Activated CD8-positive, alpha-beta T cell treated with anti-CD3 and anti-CD28 coated beads, Interleukin-2, amount 10 ng/mL, durations not matched to agents 7 days and 5 days (primary cell): ENCODE results near the gene MYRIP. TPM values are rescaled to one million over a fixed set of nuclear protein-coding genes. Genes with fewer than 3 reads are reported as not detected.
"Not testable (repeated sequence)": the region's sequence is repeated elsewhere in the genome, so short reads cannot be mapped to it uniquely, and the experiment has no call there.

ENCODE experiments used
- ATAC-seq: fragments of 150-1000 bp; cut with Tn5 transposase; one replicate; pipeline ENCODE4 v1.10.0; 2021; ENCODE audit warnings: moderate library complexity
- CTCF ChIA-PET: fragments of 350-600 bp; sonication (Branson Sonifier 250); formaldehyde crosslinking; loops from one replicate; lab custom pipeline; 2021; ENCODE audit warnings: antibody characterized with exemption; lab: Charles Lee
- POLR2A ChIA-PET: fragments of 350-600 bp; sonication (Branson Sonifier 250); formaldehyde crosslinking; loops from one replicate; lab custom pipeline; 2021; ENCODE audit warnings: antibody characterized with exemption; lab: Charles Lee
- DNase-seq: peaks from one replicate; pipeline ENCODE4 v3.0.0-alpha.2; 2020
- H3K27ac Mint-ChIP-seq: one replicate; pipeline ENCODE4 v1.8.0; 2021; ENCODE audit warnings: mild to moderate bottlenecking, mixed read lengths
- H3K27me3 Mint-ChIP-seq: one replicate; pipeline ENCODE4 v1.8.0; 2021; ENCODE audit warnings: low read depth, mixed read lengths
- H3K36me3 Mint-ChIP-seq: one replicate; pipeline ENCODE4 v1.8.0; 2021; ENCODE audit warnings: low read depth, mixed read lengths
- H3K4me1 Mint-ChIP-seq: one replicate; pipeline ENCODE4 v1.8.0; 2021; ENCODE audit warnings: low read depth, mixed read lengths
- H3K4me3 Mint-ChIP-seq: one replicate; pipeline ENCODE4 v1.8.0; 2021; ENCODE audit warnings: mild to moderate bottlenecking, mixed read lengths
- H3K9me3 Mint-ChIP-seq: one replicate; pipeline ENCODE4 v1.8.0; 2022; ENCODE audit warnings: mixed read lengths; ENCODE audit not compliant: insufficient read depth
- total RNA-seq, 2 experiments: library from RNA; stranded (reverse); gene quantifications; one replicate each; pipeline ENCODE4 v1.2.3, GENCODE V29; 2021

Gene MYRIP
- total RNA-seq, 2 experiments from 2014 or later: not detected

DNA sequence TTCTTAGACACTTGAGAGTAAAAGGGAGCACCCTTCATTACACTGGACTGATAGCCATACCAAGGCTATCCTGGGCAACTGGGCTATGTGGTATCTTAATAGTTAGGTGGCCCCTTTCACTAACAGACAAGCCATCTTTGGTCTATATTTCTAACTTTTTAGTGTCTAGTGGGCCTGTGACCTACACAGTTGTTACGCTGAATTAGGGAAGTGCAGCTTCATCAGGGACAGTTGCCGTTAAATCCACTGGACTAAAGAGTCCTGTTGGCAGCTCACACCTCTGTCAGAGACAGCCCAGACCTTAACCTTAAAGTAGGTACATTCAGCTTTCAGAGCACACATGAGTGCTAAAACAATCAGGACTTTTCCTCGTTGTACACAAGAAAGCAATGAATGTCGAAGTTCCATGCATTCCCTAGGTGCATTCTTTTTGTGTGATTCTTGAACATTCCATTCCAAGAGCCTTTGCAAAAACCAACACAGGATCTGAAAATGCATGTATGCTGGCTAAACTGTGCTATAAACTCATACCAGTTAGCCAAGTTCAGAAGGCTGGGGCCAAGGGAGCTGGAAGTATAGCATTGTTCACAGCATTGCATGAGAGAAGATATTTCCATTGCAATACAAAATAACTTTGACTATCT, 269.9 kb downstream of the MYRIP start:
- CTCF ChIA-PET: no interaction called here
- no peak for DNase-seq
- POLR2A ChIA-PET: no interaction called here
- ATAC-seq: no peak
- Mint-ChIP-seq H3K9me3 (peaks cover 4% of the 10 kb centered on the region), H3K4me3 (no peak overlapping the region), H3K27ac (no peak overlapping the region), H3K4me1 (no peaks in the 10 kb centered on the region), H3K36me3 (no peaks in the 10 kb centered on the region), H3K27me3 (peaks cover 4% of the 10 kb centered on the region)

DNA sequence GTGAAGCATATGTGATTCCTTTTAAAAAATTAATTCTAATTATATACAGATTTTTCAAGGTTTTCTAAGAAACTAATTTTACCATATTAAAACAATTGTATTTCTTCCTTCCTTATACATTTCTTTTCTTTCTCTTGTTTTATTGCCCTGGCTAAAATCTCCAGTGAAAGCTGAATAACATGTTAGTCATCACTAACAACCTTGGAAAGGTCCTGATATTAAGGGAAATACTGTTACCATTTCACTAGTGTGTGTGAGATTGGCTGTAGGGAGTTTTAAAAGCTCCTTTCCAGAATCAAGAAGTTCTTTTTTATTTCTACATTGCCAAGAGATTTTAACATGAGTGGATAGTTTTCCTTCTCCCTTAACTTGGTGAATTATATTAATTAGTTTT, 270.4 kb downstream of the MYRIP start:
- ChIA-PET POLR2A (no interaction called here), CTCF (no interaction called here)
- H3K36me3 Mint-ChIP-seq: no peaks in the 10 kb centered on the region
- DNase-seq (no peak), ATAC-seq (no peak)
- peaks cover 2% of the 10 kb centered on the region for H3K27me3 Mint-ChIP-seq
- H3K4me1 Mint-ChIP-seq: no peaks in the 10 kb centered on the region
- peaks cover 4% of the 10 kb centered on the region for H3K9me3 Mint-ChIP-seq
- no peak overlapping the region for H3K4me3 Mint-ChIP-seq
- H3K27ac Mint-ChIP-seq: no peak overlapping the region

- H3K4me3 Mint-ChIP-seq: no peak overlapping the region
- peaks cover 2% of the 10 kb centered on the region for H3K27me3 Mint-ChIP-seq
- H3K27ac Mint-ChIP-seq: no peak overlapping the region
- POLR2A ChIA-PET: no interaction called here
- DNase-seq (no peak), ATAC-seq (no peak)
- H3K9me3 Mint-ChIP-seq: peaks cover 4% of the 10 kb centered on the region
- CTCF ChIA-PET: no interaction called here
- H3K36me3 Mint-ChIP-seq: no peaks in the 10 kb centered on the region
- H3K4me1 Mint-ChIP-seq: no peaks in the 10 kb centered on the region
Observed at GRCh38 chr3:40083066-40083465, 273.7 kb downstream of the MYRIP start.

- DNase-seq, H3K9me3 Mint-ChIP-seq, H3K36me3 Mint-ChIP-seq, H3K4me3 Mint-ChIP-seq, CTCF ChIA-PET, H3K27me3 Mint-ChIP-seq, H3K27ac Mint-ChIP-seq, H3K4me1 Mint-ChIP-seq, ATAC-seq, POLR2A ChIA-PET: not testable (repeated sequence)
Observed at GRCh38 chr3:40084424-40084823, 275.0 kb downstream of the MYRIP start.

DNA sequence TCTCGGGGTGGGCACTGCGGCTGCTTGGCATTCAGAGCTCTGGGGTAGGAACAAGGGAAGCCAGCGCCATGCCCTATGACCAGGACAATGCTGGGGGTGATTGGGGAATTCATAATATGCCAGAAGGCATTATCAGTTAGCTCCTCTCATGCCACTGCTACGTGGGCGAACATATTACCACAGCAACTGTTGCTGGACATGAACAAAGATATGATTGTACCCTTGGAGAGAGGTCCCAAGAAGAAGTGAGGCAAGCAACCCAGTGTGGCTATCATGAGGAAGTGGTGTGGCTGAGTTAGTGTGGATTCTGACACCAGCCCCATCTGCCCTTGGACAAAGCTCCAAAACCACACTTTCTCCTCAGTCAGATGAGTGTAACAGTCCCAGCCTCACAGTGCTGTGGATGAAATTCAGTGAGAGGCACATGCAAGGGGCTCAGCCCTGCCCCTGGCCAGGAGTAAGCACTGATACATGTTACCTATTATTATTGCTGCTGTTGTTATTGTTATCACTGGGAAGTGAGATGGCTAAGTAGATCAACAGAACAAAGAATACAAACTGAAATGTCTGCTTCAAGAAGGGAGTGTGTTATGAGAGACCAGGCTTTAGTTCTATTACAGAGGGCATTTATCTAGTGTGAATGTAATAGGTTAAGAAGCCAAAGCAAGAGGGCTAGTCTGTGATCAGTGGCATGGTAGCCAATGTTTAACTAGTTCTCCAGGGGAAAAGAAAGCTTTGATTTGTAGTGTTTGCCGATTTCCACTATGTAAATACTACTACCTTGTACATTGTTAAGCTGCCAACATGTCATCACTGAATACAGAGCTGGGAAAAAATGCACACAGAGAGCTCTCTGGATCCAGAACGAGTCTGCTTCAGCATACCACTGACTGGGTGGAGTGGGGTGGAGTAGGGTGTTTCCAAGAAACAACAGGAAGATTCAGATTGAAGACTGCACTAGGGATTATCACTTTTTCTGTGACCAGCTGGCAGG, 277.8 kb downstream of the MYRIP start:
- DNase-seq (no peak), ATAC-seq (no peak)
- no peaks in the 10 kb centered on the region for H3K4me1 Mint-ChIP-seq
- H3K9me3 Mint-ChIP-seq: no peaks in the 10 kb centered on the region
- H3K27me3 Mint-ChIP-seq: no peaks in the 10 kb centered on the region
- ChIA-PET CTCF (no interaction called here), POLR2A (interaction anchor here (0.6 kb wide), 1 partner anchor 153 kb away, joined by 3 read pairs; no protein-coding TSS in a partner anchor)
- H3K27ac Mint-ChIP-seq: no peak overlapping the region
- H3K4me3 Mint-ChIP-seq: no peak overlapping the region
- H3K36me3 Mint-ChIP-seq: no peaks in the 10 kb centered on the region

- DNase-seq (no peak), ATAC-seq (no peak)
- H3K9me3 Mint-ChIP-seq: no peaks in the 10 kb centered on the region
- H3K4me3 Mint-ChIP-seq: no peak overlapping the region
- no peak overlapping the region for H3K27ac Mint-ChIP-seq
- ChIA-PET CTCF (no interaction called here), POLR2A (no interaction called here)
- H3K27me3 Mint-ChIP-seq: no peaks in the 10 kb centered on the region
- H3K4me1 Mint-ChIP-seq: no peaks in the 10 kb centered on the region
- no peaks in the 10 kb centered on the region for H3K36me3 Mint-ChIP-seq
Observed at GRCh38 chr3:40088527-40089170, 279.2 kb downstream of the MYRIP start.

DNA sequence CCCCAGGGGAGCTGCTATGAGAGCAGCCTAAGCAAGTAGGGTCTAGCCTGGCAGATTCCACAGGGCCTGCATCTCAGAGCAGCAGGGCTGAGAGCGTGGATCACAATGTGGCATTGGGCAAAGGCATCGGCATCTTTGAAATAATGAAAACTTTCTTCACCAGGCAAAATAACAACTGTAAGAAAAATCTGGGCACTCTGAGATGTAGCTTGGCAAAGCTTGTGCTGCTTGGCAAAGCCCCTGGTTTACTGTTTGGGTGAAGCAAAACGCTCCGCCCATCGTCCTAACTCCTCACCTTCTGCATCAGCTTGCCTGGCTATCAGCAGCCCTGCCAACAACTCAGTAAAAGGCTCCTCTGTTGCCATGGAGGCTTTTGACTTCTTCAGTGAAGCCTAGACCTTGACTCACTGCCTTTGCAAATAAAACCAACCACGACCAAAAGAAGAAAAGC, 287.3 kb downstream of the MYRIP start:
- H3K4me1 Mint-ChIP-seq: no peaks in the 10 kb centered on the region
- H3K27ac Mint-ChIP-seq: no peak overlapping the region
- CTCF ChIA-PET: no interaction called here
- no peak overlapping the region for H3K4me3 Mint-ChIP-seq
- peaks cover 2% of the 10 kb centered on the region for H3K27me3 Mint-ChIP-seq
- POLR2A ChIA-PET: no interaction called here
- no peaks in the 10 kb centered on the region for H3K9me3 Mint-ChIP-seq
- H3K36me3 Mint-ChIP-seq: no peaks in the 10 kb centered on the region
- DNase-seq: no peak
- ATAC-seq: no peak

- Mint-ChIP-seq H3K9me3 (no peaks in the 10 kb centered on the region), H3K36me3 (no peaks in the 10 kb centered on the region), H3K27ac (no peak overlapping the region), H3K4me3 (no peak overlapping the region), H3K27me3 (peaks cover 2% of the 10 kb centered on the region), H3K4me1 (no peaks in the 10 kb centered on the region)
- DNase-seq (no peak), ATAC-seq (no peak)
- ChIA-PET CTCF (no interaction called here), POLR2A (no interaction called here)
Observed at GRCh38 chr3:40097131-40098117, 288.0 kb downstream of the MYRIP start.

- ATAC-seq (no peak), DNase-seq (no peak)
- Mint-ChIP-seq H3K27ac (no peak overlapping the region), H3K9me3 (no peaks in the 10 kb centered on the region), H3K4me1 (no peaks in the 10 kb centered on the region), H3K27me3 (peaks cover 2% of the 10 kb centered on the region), H3K4me3 (no peak overlapping the region), H3K36me3 (no peaks in the 10 kb centered on the region)
- CTCF ChIA-PET: no interaction called here
- POLR2A ChIA-PET: no interaction called here
Observed at GRCh38 chr3:40098261-40098759, 288.9 kb downstream of the MYRIP start.

DNA sequence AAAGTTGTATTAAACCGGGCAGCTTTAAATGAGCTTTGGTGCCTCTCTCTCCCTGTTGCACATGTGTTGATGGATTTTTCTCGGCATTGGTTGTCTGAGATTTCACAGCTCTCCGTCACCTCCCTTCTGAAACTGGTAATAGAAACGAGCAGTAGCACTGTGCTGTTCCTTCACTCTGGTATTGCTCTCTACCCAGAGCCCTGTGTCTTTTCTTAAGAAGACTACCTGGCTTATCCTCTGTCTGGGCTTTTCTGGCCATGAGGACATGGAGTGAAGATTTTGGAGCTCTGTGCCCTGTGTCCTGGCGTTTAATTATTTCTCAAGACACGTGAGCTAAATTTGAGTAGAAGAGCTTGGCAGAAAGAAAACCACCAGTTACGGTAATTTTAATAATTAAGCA, 290.5 kb downstream of the MYRIP start:
- ATAC-seq (no peak), DNase-seq (no peak)
- H3K27ac Mint-ChIP-seq: no peak overlapping the region
- no peak overlapping the region for H3K4me3 Mint-ChIP-seq
- H3K4me1 Mint-ChIP-seq: no peaks in the 10 kb centered on the region
- no peaks in the 10 kb centered on the region for H3K36me3 Mint-ChIP-seq
- ChIA-PET CTCF (no interaction called here), POLR2A (no interaction called here)
- no peaks in the 10 kb centered on the region for H3K9me3 Mint-ChIP-seq
- H3K27me3 Mint-ChIP-seq: no peaks in the 10 kb centered on the region

DNA sequence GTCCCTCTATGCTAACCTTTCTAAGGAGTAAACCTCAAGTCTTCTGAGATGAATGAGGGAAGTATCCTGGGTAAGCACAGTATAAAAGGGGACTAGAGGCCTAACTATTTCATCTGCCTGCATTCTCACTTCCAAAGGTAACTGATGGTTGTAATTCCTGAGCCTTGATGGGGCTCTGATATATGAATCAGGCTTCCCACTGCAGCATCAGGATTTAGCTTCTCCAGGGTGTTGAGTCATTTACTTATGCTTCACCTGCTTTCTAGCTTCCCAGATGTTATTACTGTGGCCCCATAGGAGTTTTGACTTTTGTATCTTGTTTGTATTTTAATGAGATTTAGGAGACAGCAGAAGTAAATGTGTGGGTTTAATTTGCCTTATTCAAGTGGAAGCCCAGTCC, 292.8 kb downstream of the MYRIP start:
- CTCF ChIA-PET: no interaction called here
- Mint-ChIP-seq H3K4me3 (no peak overlapping the region), H3K9me3 (no peaks in the 10 kb centered on the region), H3K36me3 (no peaks in the 10 kb centered on the region), H3K4me1 (no peaks in the 10 kb centered on the region), H3K27me3 (no peaks in the 10 kb centered on the region), H3K27ac (no peak overlapping the region)
- no peak for DNase-seq
- POLR2A ChIA-PET: no interaction called here
- no peak for ATAC-seq
